ENCODE data around the gene RYR1.
"Not testable (repeated sequence)": the region's sequence is repeated elsewhere in the genome, so short reads cannot be mapped to it uniquely, and the experiment has no call there.

Gene RYR1

GRCh38 chr19:38496116-38496515 lies 62.6 kb downstream of the RYR1 start:
- DNase-seq: no peak

DNA sequence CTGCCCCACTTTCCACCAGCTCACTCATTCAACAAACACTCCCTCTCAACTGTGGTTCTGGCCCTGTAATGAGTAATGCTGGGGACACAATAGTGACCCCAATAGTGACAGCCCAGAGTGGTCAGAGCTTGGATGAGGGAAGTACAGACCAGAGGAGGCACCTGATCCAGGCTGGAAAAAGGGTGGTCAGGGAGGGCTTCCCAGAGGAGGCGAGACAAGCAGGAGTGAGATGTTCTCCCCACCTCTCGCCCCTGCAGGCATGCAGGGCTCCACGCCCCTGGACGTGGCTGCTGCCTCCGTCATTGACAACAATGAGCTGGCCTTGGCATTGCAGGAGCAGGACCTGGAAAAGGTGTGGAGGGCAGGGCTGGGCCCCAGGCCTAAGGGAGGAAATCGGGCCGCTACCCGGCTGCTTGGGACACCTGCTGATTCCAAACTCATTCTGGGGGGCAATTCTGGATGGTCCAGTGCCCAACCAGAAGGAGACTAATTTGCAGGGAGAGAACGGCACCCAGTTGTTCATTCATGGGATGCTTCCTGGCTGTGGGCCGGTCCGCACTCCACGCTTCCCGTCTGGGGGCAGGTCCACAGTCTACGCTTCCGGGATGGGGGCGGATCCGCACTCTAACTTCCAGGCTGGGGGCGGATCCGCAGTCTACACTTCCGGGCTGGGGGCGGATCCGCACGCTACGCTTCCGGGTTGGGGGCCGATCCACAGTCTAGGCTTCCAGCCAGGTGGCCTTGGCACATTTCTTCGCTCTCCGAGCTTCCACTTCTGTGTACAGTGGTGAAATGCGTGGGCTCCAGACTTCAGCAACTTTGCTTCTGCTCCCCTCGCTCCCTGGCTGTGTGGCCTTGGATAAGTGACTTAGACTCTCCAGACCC lies 63.4 kb downstream of the RYR1 start:
- DNase-seq: no peak

GRCh38 chr19:38497907-38498306 lies 64.4 kb downstream of the RYR1 start:
- DNase-seq: no peak

DNA sequence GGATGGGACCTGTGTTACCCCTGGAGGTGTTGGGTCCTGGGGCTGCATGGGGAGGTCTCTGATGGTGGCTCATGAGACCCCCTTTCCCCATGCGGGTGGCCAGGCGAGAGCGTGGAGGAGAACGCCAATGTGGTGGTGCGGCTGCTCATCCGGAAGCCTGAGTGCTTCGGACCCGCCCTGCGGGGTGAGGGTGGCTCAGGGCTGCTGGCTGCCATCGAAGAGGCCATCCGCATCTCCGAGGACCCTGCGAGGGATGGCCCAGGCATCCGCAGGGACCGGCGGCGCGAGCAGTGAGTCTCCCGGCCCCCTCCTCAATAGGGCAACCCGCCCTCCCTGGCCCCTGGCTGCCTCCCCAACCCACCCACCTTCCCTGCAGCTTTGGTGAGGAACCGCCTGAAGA lies 66.0 kb downstream of the RYR1 start:
- no peak for DNase-seq

DNA sequence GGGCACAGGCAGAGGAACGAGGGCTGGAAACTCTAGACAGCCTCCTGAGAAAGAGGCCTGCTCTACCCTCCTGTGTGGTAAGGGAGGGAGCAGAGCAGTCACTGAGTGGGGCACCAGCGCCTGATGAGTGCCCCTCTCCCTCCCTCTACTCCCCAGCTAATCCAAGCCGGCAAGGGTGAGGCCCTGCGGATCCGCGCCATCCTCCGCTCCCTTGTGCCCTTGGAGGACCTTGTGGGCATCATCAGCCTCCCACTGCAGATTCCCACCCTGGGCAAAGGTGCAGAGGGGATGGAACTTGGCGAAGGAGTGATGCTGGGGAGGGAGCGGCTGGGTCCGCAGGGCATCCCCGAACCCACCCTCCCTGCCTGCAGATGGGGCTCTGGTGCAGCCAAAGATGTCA lies 67.0 kb downstream of the RYR1 start:
- DNase-seq: no peak

DNA sequence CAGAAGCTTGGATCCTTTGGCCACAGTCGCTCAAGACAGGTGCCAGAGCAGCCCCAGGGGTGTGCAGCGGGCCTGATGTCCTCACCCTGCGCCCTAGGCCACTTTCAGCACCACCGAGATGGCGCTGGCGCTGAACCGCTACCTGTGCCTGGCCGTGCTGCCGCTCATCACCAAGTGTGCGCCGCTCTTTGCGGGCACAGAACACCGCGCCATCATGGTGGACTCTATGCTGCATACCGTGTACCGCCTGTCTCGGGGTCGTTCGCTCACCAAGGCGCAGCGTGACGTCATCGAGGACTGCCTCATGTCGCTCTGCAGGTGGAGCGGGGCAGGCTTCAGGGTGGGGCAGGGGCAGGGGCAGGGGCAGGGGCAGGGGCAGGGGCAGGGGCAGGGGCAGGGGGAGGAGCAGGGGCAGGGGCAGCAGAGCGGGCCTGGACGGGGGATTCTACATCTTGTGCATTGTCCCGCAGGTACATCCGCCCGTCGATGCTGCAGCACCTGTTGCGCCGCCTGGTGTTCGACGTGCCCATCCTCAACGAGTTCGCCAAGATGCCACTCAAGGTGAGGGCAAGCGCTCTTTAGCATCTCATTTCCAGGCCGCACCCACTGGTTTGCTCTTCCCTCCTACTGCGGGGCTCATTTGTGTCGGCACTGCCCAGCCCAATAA lies 69.1 kb downstream of the RYR1 start:
- no peak for DNase-seq

GRCh38 chr19:38503077-38503410 lies 69.6 kb downstream of the RYR1 start:
- DNase-seq: no peak

GRCh38 chr19:38505958-38506357 lies 72.5 kb downstream of the RYR1 start:
- no peak for DNase-seq

GRCh38 chr19:38506375-38506722 lies 72.9 kb downstream of the RYR1 start:
- no peak for DNase-seq

GRCh38 chr19:38506723-38507550 lies 73.4 kb downstream of the RYR1 start:
- peak; percentile 69 for DNase-seq

GRCh38 chr19:38507551-38508127 lies 74.1 kb downstream of the RYR1 start:
- DNase-seq: no peak

- no peak for DNase-seq
Observed at GRCh38 chr19:38508507-38508906, 75.0 kb downstream of the RYR1 start.

- no peak for DNase-seq
Observed at GRCh38 chr19:38509027-38509426, 75.5 kb downstream of the RYR1 start.

DNA sequence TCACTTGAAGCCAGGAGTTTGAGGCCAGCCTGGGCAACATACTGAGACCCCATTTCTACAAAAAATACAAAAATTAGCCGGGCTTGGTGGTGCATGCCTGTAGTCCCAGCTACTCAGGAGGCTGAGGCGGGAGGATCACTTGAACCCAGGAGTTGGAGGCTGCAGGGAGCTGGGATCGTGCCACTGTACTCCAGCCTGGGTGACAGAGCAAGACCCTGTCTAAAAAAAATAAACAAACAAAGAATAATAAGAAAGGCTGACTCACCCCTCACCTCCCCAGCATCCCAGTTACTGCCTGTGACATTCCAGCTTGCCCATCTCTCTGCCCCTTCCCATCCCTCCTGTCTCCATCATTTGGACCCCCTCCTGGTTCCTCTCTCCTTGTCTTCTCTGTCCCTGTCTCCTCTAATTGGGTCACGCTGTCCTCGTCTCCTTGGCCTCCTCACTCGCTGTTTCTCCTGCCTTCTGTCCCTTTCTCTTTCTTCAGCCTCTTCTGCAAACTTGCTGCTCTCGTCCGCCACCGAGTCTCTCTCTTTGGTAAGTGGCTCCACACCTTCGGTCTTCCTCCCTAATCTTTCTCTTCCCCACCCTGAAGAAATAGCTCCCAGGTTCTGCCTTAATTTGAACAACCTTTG lies 77.7 kb downstream of the RYR1 start:
- no peak for DNase-seq

GRCh38 chr19:38512277-38512676 lies 78.8 kb downstream of the RYR1 start:
- DNase-seq: no peak

GRCh38 chr19:38513156-38513555 lies 79.7 kb downstream of the RYR1 start:
- DNase-seq: not testable (repeated sequence)

DNA sequence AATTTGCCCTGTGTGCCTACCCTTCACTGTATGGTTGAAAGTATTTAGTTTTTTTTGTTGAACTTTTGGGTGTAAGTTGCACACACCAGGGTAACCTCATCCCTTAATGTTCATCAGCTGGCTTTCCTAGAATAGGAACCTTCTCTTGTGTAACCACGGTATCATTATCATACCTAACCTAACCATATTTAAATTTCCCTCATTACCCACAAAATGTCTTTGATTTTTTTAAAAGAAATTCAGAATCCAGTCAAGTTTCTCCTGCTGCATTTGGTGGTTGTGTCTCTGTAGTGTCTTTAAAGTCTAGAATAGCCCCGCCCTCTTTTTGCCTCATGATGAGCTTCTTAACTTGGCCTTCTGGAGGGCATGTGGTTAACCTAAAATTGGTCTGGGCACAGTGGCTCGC lies 80.3 kb downstream of the RYR1 start:
- DNase-seq: no peak

DNA sequence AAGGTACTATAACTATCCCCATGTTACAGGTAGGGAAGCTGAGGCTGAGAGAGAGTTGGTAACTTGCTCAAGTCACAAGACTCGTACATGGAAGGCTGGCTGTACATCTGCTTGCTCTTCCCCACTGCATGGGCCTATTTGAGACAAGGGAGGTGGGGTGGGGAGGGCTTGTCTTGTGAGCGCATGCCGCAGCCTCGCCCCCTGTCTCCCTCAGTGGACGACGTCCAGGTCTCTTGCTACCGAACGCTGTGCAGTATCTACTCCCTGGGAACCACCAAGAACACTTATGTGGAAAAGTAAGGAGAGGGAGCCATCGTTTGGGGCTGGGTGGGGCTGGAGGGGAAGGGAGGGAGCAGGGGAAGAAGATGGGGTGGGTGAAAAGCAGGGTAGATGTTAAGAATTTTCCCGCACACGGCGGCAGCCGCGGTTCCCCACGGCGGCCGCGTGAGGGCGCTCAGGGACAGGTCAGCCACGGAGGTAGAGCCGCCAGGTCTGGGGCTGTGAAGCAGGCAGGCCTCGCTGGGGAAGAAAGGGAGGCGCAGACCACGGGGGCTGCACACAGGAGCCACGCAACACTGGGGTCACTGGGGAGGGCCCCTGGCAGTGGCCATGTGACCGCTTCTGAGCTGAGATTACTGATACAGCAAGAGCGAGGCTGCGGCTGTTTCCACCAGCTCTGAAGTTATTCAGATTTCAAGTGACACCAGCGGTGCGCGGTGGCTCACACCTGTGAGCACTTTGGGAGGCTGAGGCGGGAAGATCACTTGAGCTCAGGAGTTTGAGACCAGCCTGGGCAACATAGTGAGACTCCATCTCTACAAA lies 81.5 kb downstream of the RYR1 start:
- peak; percentile 92 for DNase-seq

DNA sequence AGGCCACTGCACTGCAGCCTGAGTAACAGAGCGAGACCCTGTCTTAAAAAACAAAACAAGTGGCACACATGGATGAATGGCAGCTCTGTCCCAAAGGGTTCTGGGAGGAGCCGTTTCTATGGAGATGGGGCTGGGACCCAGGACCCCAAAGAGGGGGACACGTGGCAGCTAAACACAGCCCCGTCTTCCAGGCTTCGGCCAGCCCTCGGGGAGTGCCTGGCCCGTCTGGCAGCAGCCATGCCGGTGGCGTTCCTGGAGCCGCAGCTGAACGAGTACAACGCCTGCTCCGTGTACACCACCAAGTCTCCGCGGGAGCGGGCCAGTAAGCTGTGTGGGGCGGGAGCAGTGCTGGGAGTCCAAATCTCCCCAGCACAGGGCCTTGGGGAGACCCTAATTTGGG lies 82.4 kb downstream of the RYR1 start:
- DNase-seq: no peak

DNA sequence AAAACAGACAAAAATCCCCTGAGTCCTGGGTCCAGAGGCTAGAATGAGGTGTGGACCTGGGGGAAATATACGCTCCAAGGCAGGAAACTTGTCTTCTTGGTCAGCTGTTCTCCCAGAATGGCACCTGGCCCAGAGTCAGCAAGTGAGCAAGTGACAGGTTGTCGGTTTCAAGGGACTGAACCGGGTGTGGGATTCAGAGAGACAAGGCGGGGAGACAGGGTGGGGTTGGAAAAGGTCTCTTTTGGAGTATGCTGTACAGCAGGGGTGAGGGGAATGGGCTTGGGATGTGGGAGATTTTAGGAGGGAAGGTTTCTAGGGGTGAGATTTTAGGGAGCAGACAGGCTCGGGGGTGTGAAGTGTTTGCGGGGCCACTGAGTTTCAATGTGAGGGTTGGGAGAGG lies 83.3 kb downstream of the RYR1 start:
- DNase-seq: no peak

GRCh38 chr19:38517321-38517720 lies 83.8 kb downstream of the RYR1 start:
- DNase-seq: no peak

- not testable (repeated sequence) for DNase-seq
Observed at GRCh38 chr19:38517980-38518379, 84.5 kb downstream of the RYR1 start.

Data from retina (tissue), 1 donor.